Measurements from ENCODE around the gene PKD1. TPM values are rescaled to one million over a fixed set of nuclear protein-coding genes. Genes with fewer than 3 reads are reported as not detected.

PKD1 gene
- total and polyA plus RNA-seq, 2 donors (not counting 1 experiment from before 2014, with no cell fraction given), result 100 to 116 TPM

DNA sequence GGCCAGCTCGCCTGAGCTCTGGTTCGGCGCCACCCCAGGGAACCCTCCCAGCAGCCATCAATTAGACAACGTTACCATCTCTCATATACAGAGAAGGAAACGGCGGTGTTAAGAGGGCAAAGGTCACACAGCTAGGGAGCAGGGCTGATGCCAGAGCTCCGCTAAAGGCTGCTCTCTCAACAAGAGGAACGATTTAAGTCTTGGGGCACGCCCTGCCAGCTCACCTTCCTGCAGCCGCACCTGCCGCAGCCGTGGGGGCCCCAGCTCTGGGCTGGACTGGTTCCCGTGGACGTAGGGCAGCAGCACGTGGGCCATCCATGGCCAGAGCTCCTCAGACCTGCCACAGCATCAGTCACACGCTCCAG lies 43.5 kb downstream of the PKD1 start:
- H3K9me3 ChIP-seq (ENCODE audit: control extremely low read depth in 1 of 3, control insufficient read depth in 2 of 3, insufficient read depth in 1 of 3, low read length in 2 of 3), result no peaks in the 10 kb centered on the region
- no peak overlapping the region for H3K4me2 ChIP-seq (replicated peaks; ENCODE audit: low read depth, low read length, poor library complexity, severe bottlenecking)
- Mint-ChIP-seq H3K27ac (no peak overlapping the region), H3K27me3 (no peaks in the 10 kb centered on the region), H3K4me3 (no peak overlapping the region), H3K4me1 (no peaks in the 10 kb centered on the region), H3K9me3 (ENCODE audit: insufficient read depth) (no peaks in the 10 kb centered on the region)
- H3K36me3 ChIP-seq (replicated peaks in 1 of 2; ENCODE audit: control extremely low read depth in 1 of 2, control insufficient read depth in 1 of 2, extremely low read depth in 1 of 2, insufficient read depth in 2 of 2, low read length in 1 of 2), result peaks cover 0 to 35% of the 10 kb centered on the region in 2 experiments
- no peaks in the 10 kb centered on the region for H3K27me3 ChIP-seq (replicated peaks in 1 of 4; ENCODE audit: control extremely low read depth in 1 of 4, control insufficient read depth in 3 of 4, insufficient read depth in 4 of 4, low read length in 3 of 4)
- DNase-seq (no peak), ATAC-seq (ENCODE audit: low read depth) (no peak)
- H3K9ac ChIP-seq (ENCODE audit: low read length), result no peak overlapping the region
- TF ChIP-seq, protein P1, sequence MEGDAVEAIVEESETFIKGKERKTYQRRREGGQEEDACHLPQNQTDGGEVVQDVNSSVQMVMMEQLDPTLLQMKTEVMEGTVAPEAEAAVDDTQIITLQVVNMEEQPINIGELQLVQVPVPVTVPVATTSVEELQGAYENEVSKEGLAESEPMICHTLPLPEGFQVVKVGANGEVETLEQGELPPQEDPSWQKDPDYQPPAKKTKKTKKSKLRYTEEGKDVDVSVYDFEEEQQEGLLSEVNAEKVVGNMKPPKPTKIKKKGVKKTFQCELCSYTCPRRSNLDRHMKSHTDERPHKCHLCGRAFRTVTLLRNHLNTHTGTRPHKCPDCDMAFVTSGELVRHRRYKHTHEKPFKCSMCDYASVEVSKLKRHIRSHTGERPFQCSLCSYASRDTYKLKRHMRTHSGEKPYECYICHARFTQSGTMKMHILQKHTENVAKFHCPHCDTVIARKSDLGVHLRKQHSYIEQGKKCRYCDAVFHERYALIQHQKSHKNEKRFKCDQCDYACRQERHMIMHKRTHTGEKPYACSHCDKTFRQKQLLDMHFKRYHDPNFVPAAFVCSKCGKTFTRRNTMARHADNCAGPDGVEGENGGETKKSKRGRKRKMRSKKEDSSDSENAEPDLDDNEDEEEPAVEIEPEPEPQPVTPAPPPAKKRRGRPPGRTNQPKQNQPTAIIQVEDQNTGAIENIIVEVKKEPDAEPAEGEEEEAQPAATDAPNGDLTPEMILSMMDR (IDR thresholded peaks at IDR 0.05), result no peak
- no peak for TF ChIP-seq EZH2 (IDR thresholded peaks at IDR 0.05; ENCODE audit: borderline replicate concordance, insufficient read depth, low read depth, low read length, poor library complexity, severe bottlenecking)
- ChIA-PET POLR2A (no interaction called here), CTCF (no interaction called here)
- no peaks in the 10 kb centered on the region for H4K20me1 ChIP-seq (ENCODE audit: control insufficient read depth, insufficient read depth, low read length, poor library complexity, severe bottlenecking)
- 93% methylated on average over 16 of the region's 16 CpGs for WGBS (ENCODE audit: insufficient coverage)
- H3K4me3 ChIP-seq (ENCODE audit: control extremely low read depth in 1 of 5, extremely low read depth in 1 of 5, insufficient read depth in 1 of 5, low read depth in 2 of 5, low read length in 4 of 5), result no peak overlapping the region
- peaks cover 0 to 4% of the 10 kb centered on the region in 2 donors for H3K4me1 ChIP-seq (ENCODE audit: control insufficient read depth in 2 of 2, insufficient read depth in 2 of 2, low read length in 2 of 2)
- no peak overlapping the region for H3K27ac ChIP-seq (ENCODE audit: low read length in 2 of 2)
- H2AFZ ChIP-seq (ENCODE audit: insufficient read depth, low read depth, low read length, poor library complexity, severe bottlenecking), result no peak overlapping the region
- no peaks in the 10 kb centered on the region for H3K79me2 ChIP-seq (ENCODE audit: control insufficient read depth, insufficient read depth, low read length)
- intact Hi-C loops (cut with micrococcal nuclease), result no loop called here

DNA sequence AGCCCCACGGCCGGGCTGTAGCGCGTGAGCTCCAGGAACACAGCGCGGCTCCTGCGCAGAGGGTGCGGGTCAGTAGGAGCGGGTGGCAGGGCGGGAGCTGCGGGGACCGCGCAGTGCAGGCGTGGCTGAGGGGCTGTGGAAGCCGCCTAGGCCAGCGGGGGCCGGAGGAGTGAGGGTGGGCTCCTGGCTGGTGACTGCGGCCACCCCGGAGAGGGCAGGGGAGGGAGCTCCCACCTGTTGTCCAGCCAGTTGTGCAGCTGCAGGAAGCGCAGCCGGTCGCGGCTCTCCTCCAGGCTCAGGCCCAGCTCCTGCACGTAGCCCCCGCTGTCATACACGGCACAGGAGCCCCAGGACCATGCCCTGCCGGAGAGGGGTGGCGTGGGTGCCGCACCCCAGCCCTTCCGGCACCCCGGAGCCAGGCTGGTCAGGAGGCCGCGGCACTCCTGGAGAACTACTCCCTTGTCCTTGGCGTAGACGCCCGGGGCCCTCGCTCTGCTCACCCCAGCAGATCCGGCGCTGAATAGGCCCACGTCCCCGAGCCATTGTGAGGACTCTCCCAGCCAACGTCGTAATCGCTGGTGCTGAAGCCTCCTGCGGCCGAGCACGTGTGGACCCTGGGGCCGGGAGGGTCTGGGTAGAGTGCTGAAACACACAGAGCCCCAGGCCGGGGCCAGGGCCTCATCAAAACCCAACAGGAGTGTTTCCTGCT lies 44.0 kb downstream of the PKD1 start:
- TF ChIP-seq EZH2 (IDR thresholded peaks at IDR 0.05; ENCODE audit: borderline replicate concordance, insufficient read depth, low read depth, low read length, poor library complexity, severe bottlenecking), result no peak
- TF ChIP-seq, protein P1 (IDR thresholded peaks at IDR 0.05), result no peak
- no peaks in the 10 kb centered on the region for H4K20me1 ChIP-seq (ENCODE audit: control insufficient read depth, insufficient read depth, low read length, poor library complexity, severe bottlenecking)
- DNase-seq, result no peak
- H3K36me3 ChIP-seq (replicated peaks in 1 of 2; ENCODE audit: control extremely low read depth in 1 of 2, control insufficient read depth in 1 of 2, extremely low read depth in 1 of 2, insufficient read depth in 2 of 2, low read length in 1 of 2), result peaks cover 0 to 35% of the 10 kb centered on the region in 2 experiments
- Mint-ChIP-seq H3K4me3 (no peak overlapping the region), H3K4me1 (peaks cover 5% of the 10 kb centered on the region), H3K27ac (no peak overlapping the region), H3K27me3 (no peaks in the 10 kb centered on the region), H3K9me3 (ENCODE audit: insufficient read depth) (no peaks in the 10 kb centered on the region)
- H3K9me3 ChIP-seq (ENCODE audit: control extremely low read depth in 1 of 3, control insufficient read depth in 2 of 3, insufficient read depth in 1 of 3, low read length in 2 of 3), result no peaks in the 10 kb centered on the region
- no peak overlapping the region for H3K4me2 ChIP-seq (replicated peaks; ENCODE audit: low read depth, low read length, poor library complexity, severe bottlenecking)
- 98% methylated on average over 49 of the region's 49 CpGs for WGBS (ENCODE audit: insufficient coverage)
- H3K4me3 ChIP-seq (ENCODE audit: control extremely low read depth in 1 of 5, extremely low read depth in 1 of 5, insufficient read depth in 1 of 5, low read depth in 2 of 5, low read length in 4 of 5), result no peak overlapping the region
- H2AFZ ChIP-seq (ENCODE audit: insufficient read depth, low read depth, low read length, poor library complexity, severe bottlenecking), result no peak overlapping the region
- intact Hi-C loops (cut with micrococcal nuclease), result no loop called here
- POLR2A ChIA-PET, result no interaction called here
- peaks cover 0 to 9% of the 10 kb centered on the region in 2 donors for H3K4me1 ChIP-seq (ENCODE audit: control insufficient read depth in 2 of 2, insufficient read depth in 2 of 2, low read length in 2 of 2)
- H3K79me2 ChIP-seq (ENCODE audit: control insufficient read depth, insufficient read depth, low read length), result no peaks in the 10 kb centered on the region
- no peak overlapping the region for H3K27ac ChIP-seq (ENCODE audit: low read length in 2 of 2)
- no peak overlapping the region for H3K9ac ChIP-seq (ENCODE audit: low read length)
- CTCF ChIA-PET, result no interaction called here
- no peak for ATAC-seq (ENCODE audit: low read depth)
- H3K27me3 ChIP-seq (replicated peaks in 1 of 4; ENCODE audit: control extremely low read depth in 1 of 4, control insufficient read depth in 3 of 4, insufficient read depth in 4 of 4, low read length in 3 of 4), result no peaks in the 10 kb centered on the region

Measured in B cell (primary cell).